Aorta (tissue), 5 donors: ENCODE results near the gene ACSM2A. TPM values are rescaled to one million over a fixed set of nuclear protein-coding genes. Genes with fewer than 3 reads are reported as not detected.
"Not testable (repeated sequence)": the region's sequence is repeated elsewhere in the genome, so short reads cannot be mapped to it uniquely, and the experiment has no call there.

ENCODE experiments used
- ATAC-seq: fragments of 200-7000 bp; cut with Tn5 transposase; one replicate; pipeline ENCODE4 v1.9.1; 2022; ENCODE audit warnings: moderate library complexity; ENCODE audit not compliant: low FRiP score
- DNase-seq, 2 donors: peaks; one replicate each; pipeline ENCODE4 v3.0.0-alpha.2; 2020
- H3K27ac ChIP-seq, 2 donors: one replicate each; pipeline ENCODE4 v1.5.1; 2013; ENCODE audit warnings: low read length in 2 of 2, mild to moderate bottlenecking in 2 of 2, moderate library complexity in 2 of 2, control low read depth in 1 of 2, inconsistent platforms in 1 of 2, low read depth in 1 of 2
- H3K27me3 ChIP-seq, 2 donors: one replicate each; pipeline ENCODE4 v1.6.1; 2013; ENCODE audit warnings: control low read depth in 1 of 2, low read length in 1 of 2, mild to moderate bottlenecking in 1 of 2, moderate library complexity in 1 of 2; ENCODE audit not compliant: insufficient read depth in 2 of 2, control insufficient read depth in 1 of 2
- H3K36me3 ChIP-seq, 2 donors: one replicate each; pipeline ENCODE4 v1.6.1; 2013; ENCODE audit warnings: control low read depth in 1 of 2, low read length in 1 of 2, mild to moderate bottlenecking in 1 of 2; ENCODE audit not compliant: insufficient read depth in 2 of 2, control insufficient read depth in 1 of 2
- H3K4me1 ChIP-seq, 2 donors: one replicate each; pipeline ENCODE4 v1.6.1; 2013; ENCODE audit warnings: low read length in 2 of 2, control low read depth in 1 of 2, mild to moderate bottlenecking in 1 of 2, moderate library complexity in 1 of 2; ENCODE audit not compliant: insufficient read depth in 2 of 2, control insufficient read depth in 1 of 2
- H3K4me3 ChIP-seq, 2 donors: one replicate each; pipeline ENCODE4 v1.5.1; 2013; ENCODE audit warnings: low read length in 2 of 2, control low read depth in 1 of 2, mild to moderate bottlenecking in 1 of 2
- H3K9me3 ChIP-seq: one replicate; pipeline ENCODE4 v1.6.1; 2013; ENCODE audit warnings: mild to moderate bottlenecking, low read length; ENCODE audit not compliant: control insufficient read depth
- WGBS, 2 donors: extraction: QIAGEN DNeasy Blood & Tissue Kit; methylation state at CpG; one replicate each; pipeline ENCODE4 v1.1.7; 2013; 5-methylcytosine and 5-hydroxymethylcytosine counted together
- intact Hi-C, 2 donors: fragments of 100-400 bp; cut with DNase I; formaldehyde crosslinking; loops; one replicate each; pipeline versions ENCODE4 v1.14.2 to v1.15.0; 2022
- polyA plus RNA-seq, 2 donors: library from polyadenylated mRNA; stranded (reverse); fragments of 200-250 nt; gene quantifications; one replicate each; pipeline ENCODE4 v1.2.3, GENCODE V29; 2013
- total RNA-seq, 2 donors: library from RNA; stranded (reverse); fragmentation: NEBNext Ultra II Directional; extraction: Animal tissue kit (Norgen Biotek cat#: 25700); gene quantifications; one replicate each; pipeline ENCODE4 v1.2.1, GENCODE V29; 2021
- donor health status: healthy with polysubstance abuse.
- donor health status: Bipolar disorder and iron deficiency.
- donor health status: DM: no; HTN: no; CAD: no.
- donor health status: DM: no; HTN: no; CAD: no.
- donor health status: DM: yes; HTN: yes; CAD: no.

The ACSM2A gene
- total and polyA plus RNA-seq, 4 donors, result not detected

DNA sequence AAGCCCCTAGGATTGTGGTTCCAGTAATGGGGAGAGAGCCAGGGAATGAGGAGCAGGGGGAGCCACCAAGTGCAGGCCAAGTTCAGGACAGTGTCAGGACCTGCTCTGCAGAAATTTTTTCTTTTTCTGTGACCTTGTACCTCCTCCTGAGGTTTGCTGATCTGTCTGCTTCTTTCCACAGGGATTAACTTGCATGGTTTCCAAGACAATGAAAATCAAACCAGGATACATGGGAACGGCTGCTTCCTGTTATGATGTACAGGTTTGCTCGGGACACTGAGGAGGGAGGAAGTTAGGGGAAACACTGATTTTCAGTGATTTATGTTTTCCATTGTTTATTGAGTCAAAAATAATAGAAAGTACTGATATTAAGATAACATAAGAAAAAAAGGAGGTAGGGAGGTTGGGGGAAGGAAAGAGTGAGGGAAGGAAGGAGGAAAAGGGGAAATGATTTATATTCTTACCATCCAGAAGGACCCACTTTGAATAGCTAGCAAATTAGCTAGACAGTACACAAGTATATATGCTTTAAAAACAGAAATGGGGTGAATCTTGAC lies 25.9 kb downstream of the ACSM2A start:
- H3K4me1 ChIP-seq, H3K9me3 ChIP-seq, DNase-seq, H3K27ac ChIP-seq, ATAC-seq, H3K27me3 ChIP-seq, H3K4me3 ChIP-seq, intact Hi-C loops, H3K36me3 ChIP-seq: not testable (repeated sequence)
- 0 to 35% methylated on average over 1 to 2 of the region's 2 CpGs for WGBS, 2 donors

DNA sequence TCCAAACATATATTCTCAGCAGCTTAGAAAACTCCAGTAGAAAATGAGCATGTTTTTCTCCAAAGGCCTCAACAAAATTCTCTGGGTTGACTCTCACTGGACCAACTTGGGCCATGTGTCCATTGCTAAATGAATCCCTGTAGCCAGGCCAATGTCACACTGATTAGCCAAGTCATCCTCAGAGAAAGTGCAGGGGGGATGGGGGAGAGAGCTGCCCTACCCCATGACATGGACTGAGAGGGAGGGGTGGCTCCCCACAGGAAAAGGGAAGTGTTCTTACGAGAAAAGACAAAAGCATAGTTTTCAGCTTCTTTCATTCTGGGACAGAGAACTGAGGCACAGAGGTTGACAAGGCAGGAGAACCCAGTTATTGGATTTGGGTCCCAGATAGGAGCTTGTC lies 32.7 kb downstream of the ACSM2A start:
- peak in 1 of 2 donors; percentile 43 for DNase-seq
- H3K9me3 ChIP-seq, intact Hi-C loops, H3K27ac ChIP-seq, H3K4me1 ChIP-seq, H3K27me3 ChIP-seq, ATAC-seq, H3K36me3 ChIP-seq, H3K4me3 ChIP-seq: not testable (repeated sequence)
- 44 to 63% methylated on average over 1 of the region's 1 CpG for WGBS, 2 donors

DNA sequence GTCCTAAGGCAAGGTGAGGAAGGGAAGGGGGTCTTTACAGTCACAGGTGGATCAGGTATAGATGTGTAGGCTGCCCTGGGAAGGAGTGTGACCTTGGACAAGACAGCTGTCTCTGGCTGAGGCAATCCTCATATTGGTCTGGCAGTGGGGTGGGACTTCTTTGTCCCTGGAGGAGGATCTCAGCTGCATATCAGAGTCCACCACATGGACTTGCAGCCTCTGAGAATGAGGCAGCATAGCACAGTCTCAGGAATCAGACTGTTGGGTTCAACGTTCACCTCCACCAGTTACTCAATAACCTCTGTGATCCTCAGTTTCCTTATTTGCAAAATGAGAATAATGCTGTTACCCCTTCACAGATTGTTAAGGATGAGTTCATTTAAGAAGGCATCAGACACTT lies 33.4 kb downstream of the ACSM2A start:
- H3K9me3 ChIP-seq, result no peaks in the 10 kb centered on the region
- no peak for ATAC-seq
- no peak for DNase-seq
- intact Hi-C loops, result no loop called here
- H3K27ac ChIP-seq, result no peak overlapping the region
- H3K36me3 ChIP-seq, result no peaks in the 10 kb centered on the region
- H3K4me1 ChIP-seq, result no peaks in the 10 kb centered on the region
- H3K27me3 ChIP-seq, result no peaks in the 10 kb centered on the region
- no peak overlapping the region for H3K4me3 ChIP-seq
- 79 to 86% methylated on average over 1 of the region's 1 CpG for WGBS, 2 donors

DNA sequence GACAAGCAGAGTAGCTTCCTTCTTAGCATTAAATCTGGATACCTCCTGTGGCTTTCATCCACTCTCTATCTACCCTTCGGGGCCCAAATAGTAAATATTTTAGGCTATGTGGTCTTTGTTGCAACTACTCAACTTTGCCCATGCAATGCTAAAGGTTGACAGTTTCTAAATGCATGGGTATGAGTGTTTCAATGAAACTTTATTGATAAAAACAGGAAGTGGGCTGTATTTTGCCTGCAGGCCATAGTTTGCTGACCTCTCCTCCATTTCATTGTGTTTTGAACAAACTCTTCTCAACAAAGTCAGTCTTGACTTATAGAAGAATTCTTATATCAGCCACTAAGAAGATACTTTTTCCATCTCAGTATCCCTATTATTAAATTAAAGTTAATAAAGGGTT lies 34.1 kb downstream of the ACSM2A start:
- H3K4me1 ChIP-seq, result no peaks in the 10 kb centered on the region
- no peak overlapping the region for H3K4me3 ChIP-seq
- no peaks in the 10 kb centered on the region for H3K27me3 ChIP-seq
- ATAC-seq (no peak), DNase-seq (no peak)
- no peak overlapping the region for H3K27ac ChIP-seq
- 61 to 70% methylated on average over 1 of the region's 1 CpG for WGBS, 2 donors
- H3K9me3 ChIP-seq, result no peaks in the 10 kb centered on the region
- intact Hi-C loops, result no loop called here
- H3K36me3 ChIP-seq, result no peaks in the 10 kb centered on the region

DNA sequence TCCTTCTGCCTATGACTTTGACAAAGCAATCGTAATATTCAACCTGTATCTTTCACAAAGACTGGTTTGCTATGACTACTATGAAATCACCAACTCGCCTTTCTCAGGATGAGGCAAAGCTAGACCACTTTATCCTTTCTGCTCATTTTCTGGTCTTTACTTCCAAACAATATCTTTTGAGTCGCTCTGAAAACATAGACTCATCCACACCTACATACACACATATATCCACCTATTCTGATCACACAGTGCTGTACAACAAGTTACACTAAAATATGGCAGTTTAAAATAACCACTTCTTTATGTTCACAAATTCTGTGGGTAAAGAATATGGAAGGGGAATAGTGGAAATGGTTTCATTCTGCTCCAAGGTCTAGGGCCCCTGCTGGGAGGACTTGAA lies 39.7 kb downstream of the ACSM2A start:
- ATAC-seq, H3K27ac ChIP-seq, intact Hi-C loops, H3K27me3 ChIP-seq, H3K4me3 ChIP-seq, H3K4me1 ChIP-seq, H3K9me3 ChIP-seq, DNase-seq, H3K36me3 ChIP-seq: not testable (repeated sequence)
- WGBS, 2 donors, result no CpG with 5 or more reads among the region's 3 CpGs

DNA sequence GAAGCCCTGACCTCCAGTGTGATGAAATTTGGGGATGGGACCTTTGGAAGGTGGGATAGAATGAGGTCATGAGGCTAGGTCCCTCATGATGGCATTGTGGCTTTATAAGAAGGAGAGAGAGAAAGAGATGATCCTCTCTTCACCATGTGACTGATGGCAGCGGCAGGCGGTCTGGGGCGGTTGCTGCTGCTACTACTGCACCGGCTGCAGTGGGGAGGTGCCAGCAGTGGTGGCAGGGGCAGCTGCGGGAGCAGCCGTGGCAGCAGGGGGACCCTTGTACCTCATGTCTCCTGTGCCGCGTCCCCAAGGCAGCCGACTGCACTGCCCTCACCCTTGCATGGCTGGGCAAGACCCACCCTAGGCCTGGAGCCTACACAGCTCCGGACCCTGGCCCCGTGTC lies 40.1 kb downstream of the ACSM2A start:
- peak; percentile 6 for ATAC-seq
- H3K4me1 ChIP-seq, H3K9me3 ChIP-seq, H3K4me3 ChIP-seq, DNase-seq, H3K27ac ChIP-seq, H3K27me3 ChIP-seq, intact Hi-C loops, H3K36me3 ChIP-seq: not testable (repeated sequence)
- WGBS, 2 donors, result no CpG with 5 or more reads among the region's 11 CpGs

DNA sequence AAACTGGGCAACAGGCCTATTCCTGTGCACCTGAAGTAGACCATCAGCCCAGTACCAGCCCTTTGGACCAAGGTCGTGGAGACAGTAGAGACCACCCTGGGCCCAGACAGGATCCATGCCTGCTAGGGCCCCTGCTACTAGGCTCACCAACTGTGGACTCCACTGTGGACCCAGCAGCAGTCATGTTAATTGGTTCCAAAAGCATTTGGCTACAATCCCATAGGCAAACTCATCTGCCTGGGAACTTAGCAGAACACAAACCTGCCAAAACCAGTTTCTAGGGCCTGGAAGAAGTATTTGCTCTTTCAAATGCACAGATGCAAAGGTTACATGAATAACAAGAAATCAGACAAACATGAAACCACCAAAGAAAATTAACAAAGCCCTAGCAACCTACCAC lies 53.1 kb downstream of the ACSM2A start:
- ATAC-seq (no peak), DNase-seq (no peak)
- Histone ChIP-seq H3K27ac (no peak overlapping the region), H3K9me3 (peaks cover 6% of the 10 kb centered on the region), H3K27me3 (no peaks in the 10 kb centered on the region), H3K36me3 (no peaks in the 10 kb centered on the region), H3K4me3 (no peak overlapping the region), H3K4me1 (no peaks in the 10 kb centered on the region)
- WGBS, 2 donors, result 56 to 82% methylated on average over 1 of the region's 1 CpG
- intact Hi-C loops, result no loop called here

DNA sequence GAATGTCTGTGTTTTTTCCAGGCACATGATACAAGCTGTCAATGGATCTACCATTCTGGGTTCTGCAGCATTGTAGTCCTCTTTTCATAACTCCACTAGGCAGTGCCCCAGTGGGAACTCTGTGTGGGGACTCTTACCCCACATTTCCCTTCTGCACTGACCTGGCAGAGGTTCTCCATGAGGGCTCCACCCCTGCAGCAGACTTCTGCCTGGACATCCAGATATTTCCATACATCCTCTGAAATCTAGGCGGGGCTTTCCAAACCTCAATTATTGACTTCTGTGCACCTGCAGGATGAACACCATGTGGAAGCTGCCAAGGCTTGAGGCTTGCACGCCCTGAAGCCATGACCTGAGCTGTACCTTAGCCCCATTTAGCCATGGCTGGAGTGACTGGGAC lies 56.0 kb downstream of the ACSM2A start:
- ATAC-seq (no peak), DNase-seq (no peak)
- Histone ChIP-seq H3K4me3 (no peak overlapping the region), H3K27ac (no peak overlapping the region), H3K27me3 (no peaks in the 10 kb centered on the region), H3K9me3 (peaks cover 6% of the 10 kb centered on the region), H3K4me1 (no peaks in the 10 kb centered on the region), H3K36me3 (no peaks in the 10 kb centered on the region)
- 60 to 64% methylated on average over 2 of the region's 2 CpGs for WGBS, 2 donors
- intact Hi-C loops, result no loop called here

DNA sequence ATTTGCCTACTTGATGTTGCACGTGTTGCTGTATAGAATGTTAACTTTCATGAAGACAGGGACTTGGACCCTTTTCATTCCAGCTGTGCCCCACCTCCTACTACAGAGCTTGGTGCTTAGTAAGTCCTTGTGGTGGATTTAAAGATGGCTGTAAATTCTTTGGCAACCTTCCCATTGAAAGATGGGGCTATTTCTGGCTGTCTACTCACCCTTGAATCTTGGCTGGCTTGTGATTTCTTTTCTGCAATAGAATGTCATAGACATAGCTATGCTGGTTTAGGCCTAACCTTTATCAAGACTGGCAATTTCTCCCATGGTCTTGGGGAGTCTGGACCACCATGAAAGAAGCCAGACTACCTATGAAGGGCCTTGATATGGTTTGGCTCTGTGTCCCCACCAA lies 59.0 kb downstream of the ACSM2A start:
- Histone ChIP-seq H3K27ac (no peak overlapping the region), H3K36me3 (no peaks in the 10 kb centered on the region), H3K4me1 (no peaks in the 10 kb centered on the region), H3K9me3 (peaks cover 2% of the 10 kb centered on the region), H3K27me3 (no peaks in the 10 kb centered on the region), H3K4me3 (no peak overlapping the region)
- DNase-seq, result no peak
- intact Hi-C loops, result no loop called here
- no peak for ATAC-seq
- 57 to 65% methylated on average over 1 of the region's 1 CpG for whole genome bisulfite sequencing, 2 donors
